OCI-LY7 (cell line): Measurements from ENCODE around the gene LRCH3. TPM values are rescaled to one million over a fixed set of nuclear protein-coding genes. Genes with fewer than 3 reads are reported as not detected.

Source experiments
- BruUV-seq: library from RNA; stranded (reverse); fragments of 400-500 nt; replicated peaks from 2 replicates; lab custom pipeline; 2021; lab: Mats Ljungman, UMichigan
- CTCF ChIA-PET: fragments of 300-600 bp; sonication (Branson Sonifier 250); formaldehyde crosslinking; loops from one replicate; lab custom pipeline; 2022; ENCODE audit warnings: antibody characterized with exemption; ENCODE audit not compliant: unreplicated experiment; lab: Charles Lee
- POLR2A ChIA-PET: fragments of 300-600 bp; sonication (Branson Sonifier 250); formaldehyde crosslinking; loops from one replicate; lab custom pipeline; 2022; ENCODE audit warnings: antibody characterized with exemption; lab: Charles Lee
- DNase-seq: peaks from one replicate; pipeline ENCODE4 v3.0.0-alpha.2; 2015; ENCODE audit warnings: low spot score
- H2AFZ ChIP-seq: fragments of 200-600 bp; sonication (generic), shearing (Covaris generic); 2 replicates; pipeline ENCODE4 v1.6.1; 2014; ENCODE audit warnings: mild to moderate bottlenecking, antibody characterized with exemption, low read length, moderate library complexity
- H3K27ac ChIP-seq: fragments of 200-600 bp; sonication (generic); 2 replicates; pipeline ENCODE4 v1.5.1; 2014; ENCODE audit warnings: mixed run types, low read depth, mild to moderate bottlenecking, moderate library complexity, low read length, inconsistent platforms; ENCODE audit not compliant: poor library complexity, severe bottlenecking
- H3K36me3 ChIP-seq: fragments of 200-600 bp; sonication (generic); 2 replicates; pipeline ENCODE4 v1.6.1; 2014; ENCODE audit warnings: mild to moderate bottlenecking, antibody characterized with exemption, low read length, moderate library complexity, mixed read lengths; ENCODE audit not compliant: insufficient read depth
- H3K4me1 ChIP-seq: fragments of 200-600 bp; sonication (generic); 2 replicates; pipeline ENCODE4 v1.5.1; 2014; ENCODE audit warnings: mild to moderate bottlenecking, low read length; ENCODE audit not compliant: insufficient read depth, poor library complexity, severe bottlenecking
- H3K4me2 ChIP-seq: fragments of 200-600 bp; sonication (generic); 2 replicates; pipeline ENCODE4 v1.6.1; 2014; ENCODE audit warnings: mild to moderate bottlenecking, low read length
- H3K4me3 ChIP-seq: fragments of 200-600 bp; sonication (generic); 2 replicates; pipeline ENCODE4 v1.5.1; 2014; ENCODE audit warnings: mild to moderate bottlenecking, low read depth, low read length; ENCODE audit not compliant: poor library complexity, severe bottlenecking
- H3K79me2 ChIP-seq: fragments of 200-600 bp; sonication (generic); 2 replicates; pipeline ENCODE4 v1.6.1; 2016; ENCODE audit warnings: low read depth, mild to moderate bottlenecking, low read length, moderate library complexity, mixed read lengths; ENCODE audit not compliant: insufficient read depth
- H3K9me2 ChIP-seq: fragments of 200-600 bp; sonication (generic); 2 replicates; pipeline ENCODE4 v1.6.1; 2016; ENCODE audit warnings: mild to moderate bottlenecking, low read length, mixed read lengths; ENCODE audit not compliant: insufficient read depth
- H3K9me3 ChIP-seq: fragments of 200-600 bp; sonication (generic); 2 replicates; pipeline ENCODE4 v1.6.1; 2014; ENCODE audit warnings: mild to moderate bottlenecking, mixed run types, low read length, mixed read lengths
- H4K20me1 ChIP-seq: fragments of 200-600 bp; sonication (generic); 2 replicates; pipeline ENCODE4 v1.6.1; 2014; ENCODE audit warnings: mild to moderate bottlenecking, antibody characterized with exemption, low read length, moderate library complexity, mixed read lengths; ENCODE audit not compliant: insufficient read depth
- EZH2phosphoT487 ChIP-seq: fragments of 200-600 bp; sonication (generic); IDR thresholded peaks from 2 replicates; pipeline ENCODE4 v1.6.1; 2018; ENCODE audit warnings: low read depth, borderline replicate concordance, mild to moderate bottlenecking, mixed run types, antibody characterized with exemption, low read length, moderate library complexity, mixed read lengths
- intact Hi-C: fragments of 100-400 bp; cut with micrococcal nuclease; formaldehyde crosslinking; loops from one replicate; pipeline ENCODE4 v1.10.0; 2022; ENCODE audit not compliant: unreplicated experiment
- total RNA-seq, 2 experiments: library from RNA; depleted of rRNA in 1 of 2; stranded (reverse); fragments of >200 nt in 1 of 2; shearing (Covaris generic) in 1 of 2; gene quantifications; 2 replicates each; pipeline ENCODE4 v1.2.3, GENCODE V29; 2014 to 2022
- TF ChIP-seq, protein P1 (sequence below): fragments of 200-600 bp; sonication (generic); conservative IDR thresholded peaks from 2 replicates; pipeline ENCODE4 v1.5.1; 2014; ENCODE audit warnings: mild to moderate bottlenecking, antibody characterized with exemption, low read length, moderate library complexity, mixed read lengths

LRCH3 gene
- total RNA-seq, 2 experiments from 2014 or later, result 39.0 to 52.6 TPM

DNA sequence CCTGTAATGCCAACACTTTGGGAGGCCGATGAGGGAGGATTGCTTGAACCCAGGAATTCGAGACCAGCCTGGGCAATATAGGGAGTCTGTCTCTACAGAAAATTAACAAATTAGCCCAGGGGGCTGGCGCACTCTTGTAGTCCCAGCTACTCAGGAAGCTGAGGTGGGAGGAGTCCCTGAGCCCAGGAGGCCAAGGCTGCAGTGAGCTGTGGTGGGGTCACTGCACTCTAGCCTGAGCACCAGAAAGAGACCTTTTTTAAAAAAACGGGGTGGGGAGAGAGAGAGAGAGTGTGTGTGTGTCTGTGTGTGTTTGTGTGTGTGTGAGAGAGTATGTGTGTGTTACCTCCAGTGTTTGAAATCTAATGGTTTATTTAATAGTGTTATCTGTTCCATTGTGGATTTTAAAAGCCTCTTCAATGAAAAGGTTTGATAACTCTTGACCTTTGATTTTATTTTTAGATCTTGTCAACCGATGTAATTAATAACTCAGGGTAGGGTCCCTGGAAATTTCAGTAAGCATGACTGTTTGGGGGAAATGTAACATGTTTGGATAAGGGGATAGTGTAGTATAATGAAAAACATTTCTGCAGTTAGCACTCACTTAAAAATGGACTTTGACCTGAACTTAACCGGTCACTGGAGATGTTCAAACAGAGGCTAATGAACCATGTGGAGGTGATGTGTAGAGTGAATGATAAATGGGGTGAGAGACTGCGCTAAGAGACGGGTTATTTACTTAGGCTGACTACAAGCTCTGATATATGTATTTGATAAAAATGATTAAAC is 29.7 kb downstream of the LRCH3 start:
- no peaks in the 10 kb centered on the region for H4K20me1 ChIP-seq
- no peaks in the 10 kb centered on the region for H3K4me1 ChIP-seq
- no peak for DNase-seq
- BruUV-seq, result TSS peak; percentile 50
- H3K9me2 ChIP-seq, result no peaks in the 10 kb centered on the region
- intact Hi-C loops, result no loop called here
- no peak overlapping the region for H2AFZ ChIP-seq
- ChIA-PET POLR2A (interaction anchor here (0.6 to 1.0 kb wide), 5 partner anchors 7 to 234 kb away, joined by 3 to 5 read pairs (median 3); no protein-coding TSS in a partner anchor), CTCF (no interaction called here)
- no peak overlapping the region for H3K27ac ChIP-seq
- no peaks in the 10 kb centered on the region for H3K9me3 ChIP-seq
- no peak overlapping the region for H3K4me2 ChIP-seq
- H3K36me3 ChIP-seq, result peaks cover 28% of the 10 kb centered on the region
- H3K4me3 ChIP-seq, result no peak overlapping the region
- peaks cover 7% of the 10 kb centered on the region; the same call in 1 of the 2 replicates for H3K79me2 ChIP-seq
- TF ChIP-seq, protein P1, sequence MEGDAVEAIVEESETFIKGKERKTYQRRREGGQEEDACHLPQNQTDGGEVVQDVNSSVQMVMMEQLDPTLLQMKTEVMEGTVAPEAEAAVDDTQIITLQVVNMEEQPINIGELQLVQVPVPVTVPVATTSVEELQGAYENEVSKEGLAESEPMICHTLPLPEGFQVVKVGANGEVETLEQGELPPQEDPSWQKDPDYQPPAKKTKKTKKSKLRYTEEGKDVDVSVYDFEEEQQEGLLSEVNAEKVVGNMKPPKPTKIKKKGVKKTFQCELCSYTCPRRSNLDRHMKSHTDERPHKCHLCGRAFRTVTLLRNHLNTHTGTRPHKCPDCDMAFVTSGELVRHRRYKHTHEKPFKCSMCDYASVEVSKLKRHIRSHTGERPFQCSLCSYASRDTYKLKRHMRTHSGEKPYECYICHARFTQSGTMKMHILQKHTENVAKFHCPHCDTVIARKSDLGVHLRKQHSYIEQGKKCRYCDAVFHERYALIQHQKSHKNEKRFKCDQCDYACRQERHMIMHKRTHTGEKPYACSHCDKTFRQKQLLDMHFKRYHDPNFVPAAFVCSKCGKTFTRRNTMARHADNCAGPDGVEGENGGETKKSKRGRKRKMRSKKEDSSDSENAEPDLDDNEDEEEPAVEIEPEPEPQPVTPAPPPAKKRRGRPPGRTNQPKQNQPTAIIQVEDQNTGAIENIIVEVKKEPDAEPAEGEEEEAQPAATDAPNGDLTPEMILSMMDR, result no peak
- no peak for TF ChIP-seq EZH2phosphoT487

DNA sequence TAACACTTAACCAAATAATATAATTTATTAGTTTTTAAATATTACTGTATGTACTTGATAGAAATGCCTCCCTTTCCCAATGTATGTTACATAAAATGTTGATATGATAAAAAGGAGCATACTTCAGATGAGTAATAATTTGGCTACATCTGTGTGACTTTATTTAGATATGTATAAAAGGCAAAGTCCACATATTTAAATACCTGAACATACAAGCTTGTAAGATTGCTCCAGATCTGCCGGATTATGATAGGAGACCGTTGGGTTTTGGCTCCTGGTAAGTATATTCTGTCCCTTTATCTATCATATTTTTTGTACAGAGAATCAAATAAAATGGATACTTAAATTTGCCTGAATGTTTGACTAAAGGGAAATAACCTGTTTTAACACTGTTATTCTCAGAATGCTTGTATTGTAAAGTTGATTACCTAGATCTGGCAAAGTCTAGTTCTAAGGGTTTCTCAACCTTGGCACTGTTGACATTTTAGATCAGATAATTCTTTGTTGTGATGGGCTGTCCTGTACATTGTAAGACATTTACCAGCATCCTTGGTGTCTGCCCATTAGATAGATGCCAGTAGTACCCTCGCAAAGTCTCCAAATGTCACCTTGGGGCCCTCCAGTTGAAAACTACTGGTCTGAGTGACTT is 38.5 kb downstream of the LRCH3 start:
- Histone ChIP-seq H3K4me1 (no peaks in the 10 kb centered on the region), H3K36me3 (peaks cover 69% of the 10 kb centered on the region), H3K27ac (no peak overlapping the region), H4K20me1 (no peaks in the 10 kb centered on the region), H3K4me3 (no peak overlapping the region), H3K9me3 (no peaks in the 10 kb centered on the region), H2AFZ (no peak overlapping the region), H3K79me2 (no peaks in the 10 kb centered on the region), H3K4me2 (no peak overlapping the region), H3K9me2 (no peaks in the 10 kb centered on the region)
- intact Hi-C loops, result no loop called here
- CTCF ChIA-PET, result no interaction called here
- POLR2A ChIA-PET, result interaction anchor here (0.6 to 0.7 kb wide), 2 partner anchors 228 to 329 kb away, joined by 3 read pairs; no protein-coding TSS in a partner anchor
- no peak for TF ChIP-seq EZH2phosphoT487
- TF ChIP-seq, protein P1, result no peak
- no TSS peak for BruUV-seq
- DNase-seq, result no peak
